Neural cell (in vitro differentiated cells): Measurements from ENCODE around the gene KCNT1. TPM values are rescaled to one million over a fixed set of nuclear protein-coding genes. Genes with fewer than 3 reads are reported as not detected.

ENCODE experiments used
- H2AFZ ChIP-seq: fragments of 200-600, 300-800 bp; sonication (generic), shearing (Covaris generic); 2 replicates; pipeline ENCODE4 v1.6.0; 2014; ENCODE audit warnings: low read depth, mild to moderate bottlenecking, antibody characterized with exemption, low read length, moderate library complexity
- H3F3A ChIP-seq: fragments of 200-600 bp; shearing (Covaris generic); 2 replicates; pipeline ENCODE4 v1.6.1; 2016; ENCODE audit warnings: mild to moderate bottlenecking, moderate library complexity, mixed read lengths, antibody characterized with exemption, low read length; ENCODE audit not compliant: insufficient read depth, poor library complexity, severe bottlenecking
- H3K27ac ChIP-seq: fragments of 200-600, 300-800 bp; sonication (generic), shearing (Covaris generic); 2 replicates; pipeline ENCODE4 v1.5.1; 2014; ENCODE audit warnings: mild to moderate bottlenecking, low read length, moderate library complexity
- H3K27me3 ChIP-seq: fragments of 300-800, 200-600 bp; sonication (generic), shearing (Covaris generic); 2 replicates; pipeline ENCODE4 v1.6.0; 2014; ENCODE audit warnings: mild to moderate bottlenecking, low read depth, low read length, moderate library complexity; ENCODE audit not compliant: insufficient read depth
- H3K36me3 ChIP-seq: fragments of 300-800, 200-600 bp; sonication (generic), shearing (Covaris generic); 2 replicates; pipeline ENCODE4 v1.5.1; 2014; ENCODE audit warnings: mild to moderate bottlenecking, antibody characterized with exemption, low read length, moderate library complexity; ENCODE audit not compliant: insufficient read depth
- H3K4me2 ChIP-seq: fragments of 300-800, 200-600 bp; sonication (generic), shearing (Covaris generic); 2 replicates; pipeline ENCODE4 v1.6.0; 2014; ENCODE audit warnings: mild to moderate bottlenecking, low read length
- H3K4me3 ChIP-seq: fragments of 300-800, 200-600 bp; sonication (generic), shearing (Covaris generic); 2 replicates; pipeline ENCODE4 v1.5.1; 2014; ENCODE audit warnings: mild to moderate bottlenecking, low read length, moderate library complexity
- H3K79me2 ChIP-seq: fragments of 200-600 bp; shearing (Covaris generic); replicated peaks from 2 replicates; pipeline ENCODE4 v1.6.0; 2014; ENCODE audit warnings: mild to moderate bottlenecking, low read length, moderate library complexity; ENCODE audit not compliant: insufficient read depth
- H3K9ac ChIP-seq: fragments of 300-800, 200-600 bp; sonication (generic), shearing (Covaris generic); 2 replicates; pipeline ENCODE4 v1.6.1; 2016; ENCODE audit warnings: mild to moderate bottlenecking, low read length, mixed read lengths
- H3K9me2 ChIP-seq: fragments of 200-600 bp; shearing (Covaris generic); 2 replicates; pipeline ENCODE4 v1.6.1; 2016; ENCODE audit warnings: mild to moderate bottlenecking, low read length, mixed read lengths; ENCODE audit not compliant: insufficient read depth
- H3K9me3 ChIP-seq: fragments of 200-600, 300-800 bp; sonication (generic), shearing (Covaris generic); 2 replicates; pipeline ENCODE4 v1.6.1; 2016; ENCODE audit warnings: mild to moderate bottlenecking, mixed run types, low read length, moderate library complexity, mixed read lengths
- H4K20me1 ChIP-seq: fragments of 200-600 bp; shearing (Covaris generic); 2 replicates; pipeline ENCODE4 v1.6.1; 2016; ENCODE audit warnings: mild to moderate bottlenecking, mixed run types; ENCODE audit not compliant: insufficient read depth
- EP300 ChIP-seq: fragments of 450-650 bp; conservative IDR thresholded peaks from 2 replicates; pipeline ENCODE4 v1.6.1; 2014; ENCODE audit warnings: antibody characterized with exemption, mild to moderate bottlenecking, moderate library complexity; ENCODE audit not compliant: poor library complexity, severe bottlenecking
- EZH2 ChIP-seq: fragments of 200-600, 300-800 bp; shearing (Covaris generic), sonication (generic); IDR thresholded peaks from 2 replicates; pipeline ENCODE4 v1.6.1; 2014; ENCODE audit warnings: antibody characterized with exemption, low read length, borderline replicate concordance, mild to moderate bottlenecking; ENCODE audit not compliant: insufficient read depth, poor library complexity, severe bottlenecking
- MXI1 ChIP-seq: fragments of 450-650 bp; conservative IDR thresholded peaks from 2 replicates; pipeline ENCODE4 v1.6.1; 2014; ENCODE audit warnings: antibody characterized with exemption, mild to moderate bottlenecking; ENCODE audit not compliant: poor library complexity, severe bottlenecking
- POLR2AphosphoS5 ChIP-seq: IDR thresholded peaks from 2 replicates; pipeline ENCODE4 v1.6.1; 2012
- RAD21 ChIP-seq: fragments of 450-650 bp; conservative IDR thresholded peaks from 2 replicates; pipeline ENCODE4 v1.6.1; 2014; ENCODE audit warnings: antibody characterized with exemption, mild to moderate bottlenecking, moderate library complexity
- SMC3 ChIP-seq: fragments of 450-650 bp; conservative IDR thresholded peaks from 2 replicates; pipeline ENCODE4 v1.6.1; 2014; ENCODE audit warnings: antibody characterized with exemption, mild to moderate bottlenecking, moderate library complexity; ENCODE audit not compliant: poor library complexity
- TAF1 ChIP-seq: IDR thresholded peaks from 2 replicates; pipeline ENCODE4 v1.6.1; 2012; ENCODE audit warnings: low read depth
- polyA plus RNA-seq: library from polyadenylated mRNA; depleted of rRNA; stranded (reverse); fragments of >200 nt; gene quantifications from 2 replicates; pipeline ENCODE4 v1.2.3, GENCODE V29; 2014
- TF ChIP-seq, protein P1 (sequence below): IDR thresholded peaks from 2 replicates; pipeline ENCODE4 v1.6.1; 2012; ENCODE audit warnings: borderline replicate concordance
- TF ChIP-seq, protein P2 (sequence below): fragments of 450-650 bp; IDR thresholded peaks from 2 replicates; pipeline ENCODE4 v1.5.1; 2014; ENCODE audit warnings: antibody characterized with exemption, mild to moderate bottlenecking, moderate library complexity; ENCODE audit not compliant: poor library complexity, severe bottlenecking

Gene KCNT1
- polyA plus RNA-seq, 1 donor from 2014 or later, result 0.67 TPM

DNA sequence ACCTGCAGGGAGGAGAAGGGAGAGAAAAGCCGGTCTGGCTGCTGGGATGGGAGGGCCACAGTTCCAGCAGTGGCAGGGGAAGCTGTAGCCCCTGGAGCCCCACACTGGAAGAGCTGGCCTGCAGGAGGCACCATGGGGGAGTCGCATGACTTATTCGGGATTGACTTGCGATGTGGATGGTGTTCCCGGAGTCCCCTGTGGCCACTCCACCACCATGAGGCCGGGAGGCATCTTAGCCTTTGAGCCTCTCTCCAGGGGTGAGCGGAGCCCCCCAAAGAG is 92.0 kb downstream of the KCNT1 start:
- no peaks in the 10 kb centered on the region for H3K27me3 ChIP-seq
- no peaks in the 10 kb centered on the region for H3F3A ChIP-seq
- no peak overlapping the region for H3K4me2 ChIP-seq
- H3K9me3 ChIP-seq, result no peaks in the 10 kb centered on the region
- H3K27ac ChIP-seq, result no peak overlapping the region
- H3K9ac ChIP-seq, result no peak overlapping the region
- TF ChIP-seq POLR2AphosphoS5, result no peak
- no peak for TF ChIP-seq EZH2
- TF ChIP-seq, protein P1, sequence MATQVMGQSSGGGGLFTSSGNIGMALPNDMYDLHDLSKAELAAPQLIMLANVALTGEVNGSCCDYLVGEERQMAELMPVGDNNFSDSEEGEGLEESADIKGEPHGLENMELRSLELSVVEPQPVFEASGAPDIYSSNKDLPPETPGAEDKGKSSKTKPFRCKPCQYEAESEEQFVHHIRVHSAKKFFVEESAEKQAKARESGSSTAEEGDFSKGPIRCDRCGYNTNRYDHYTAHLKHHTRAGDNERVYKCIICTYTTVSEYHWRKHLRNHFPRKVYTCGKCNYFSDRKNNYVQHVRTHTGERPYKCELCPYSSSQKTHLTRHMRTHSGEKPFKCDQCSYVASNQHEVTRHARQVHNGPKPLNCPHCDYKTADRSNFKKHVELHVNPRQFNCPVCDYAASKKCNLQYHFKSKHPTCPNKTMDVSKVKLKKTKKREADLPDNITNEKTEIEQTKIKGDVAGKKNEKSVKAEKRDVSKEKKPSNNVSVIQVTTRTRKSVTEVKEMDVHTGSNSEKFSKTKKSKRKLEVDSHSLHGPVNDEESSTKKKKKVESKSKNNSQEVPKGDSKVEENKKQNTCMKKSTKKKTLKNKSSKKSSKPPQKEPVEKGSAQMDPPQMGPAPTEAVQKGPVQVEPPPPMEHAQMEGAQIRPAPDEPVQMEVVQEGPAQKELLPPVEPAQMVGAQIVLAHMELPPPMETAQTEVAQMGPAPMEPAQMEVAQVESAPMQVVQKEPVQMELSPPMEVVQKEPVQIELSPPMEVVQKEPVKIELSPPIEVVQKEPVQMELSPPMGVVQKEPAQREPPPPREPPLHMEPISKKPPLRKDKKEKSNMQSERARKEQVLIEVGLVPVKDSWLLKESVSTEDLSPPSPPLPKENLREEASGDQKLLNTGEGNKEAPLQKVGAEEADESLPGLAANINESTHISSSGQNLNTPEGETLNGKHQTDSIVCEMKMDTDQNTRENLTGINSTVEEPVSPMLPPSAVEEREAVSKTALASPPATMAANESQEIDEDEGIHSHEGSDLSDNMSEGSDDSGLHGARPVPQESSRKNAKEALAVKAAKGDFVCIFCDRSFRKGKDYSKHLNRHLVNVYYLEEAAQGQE, result no peak
- no peak for TF ChIP-seq RAD21
- TF ChIP-seq EP300, result no peak
- TF ChIP-seq MXI1, result no peak
- no peak overlapping the region for H2AFZ ChIP-seq
- no peaks in the 10 kb centered on the region for H3K79me2 ChIP-seq
- H3K36me3 ChIP-seq, result no peaks in the 10 kb centered on the region
- no peaks in the 10 kb centered on the region for H4K20me1 ChIP-seq
- H3K9me2 ChIP-seq, result no peaks in the 10 kb centered on the region
- no peak overlapping the region for H3K4me3 ChIP-seq

DNA sequence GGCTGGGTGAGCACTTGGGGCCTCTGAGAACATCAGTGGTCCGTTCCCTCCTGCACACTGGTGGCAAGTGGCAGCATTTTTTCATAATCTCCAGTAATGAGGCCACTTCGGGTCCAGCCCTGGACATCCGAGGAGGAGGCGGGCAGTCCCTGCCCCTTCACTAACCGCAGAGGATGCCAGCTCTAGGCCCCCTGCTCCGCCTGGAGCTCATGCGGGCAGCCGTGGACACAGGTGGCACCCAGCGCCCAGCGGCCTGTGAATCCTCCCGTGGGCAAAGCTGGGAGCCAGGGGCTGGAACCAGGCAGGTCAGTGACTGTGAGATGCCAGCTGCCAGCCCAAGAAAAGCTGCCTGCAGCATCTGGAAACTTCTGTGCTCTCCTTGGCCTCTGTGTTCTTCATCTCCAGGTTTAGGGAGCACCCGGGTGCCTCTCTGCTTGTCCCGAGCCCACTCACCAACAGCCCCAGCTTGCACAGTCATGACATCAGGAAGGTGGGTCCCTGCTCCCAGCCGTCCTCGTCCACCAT is 92.4 kb downstream of the KCNT1 start:
- no peak overlapping the region for H3K4me2 ChIP-seq
- TF ChIP-seq RAD21 (no peak), SMC3 (no peak), EZH2 (no peak), MXI1 (no peak), POLR2AphosphoS5 (no peak), EP300 (no peak), TAF1 (no peak)
- TF ChIP-seq, protein P2, sequence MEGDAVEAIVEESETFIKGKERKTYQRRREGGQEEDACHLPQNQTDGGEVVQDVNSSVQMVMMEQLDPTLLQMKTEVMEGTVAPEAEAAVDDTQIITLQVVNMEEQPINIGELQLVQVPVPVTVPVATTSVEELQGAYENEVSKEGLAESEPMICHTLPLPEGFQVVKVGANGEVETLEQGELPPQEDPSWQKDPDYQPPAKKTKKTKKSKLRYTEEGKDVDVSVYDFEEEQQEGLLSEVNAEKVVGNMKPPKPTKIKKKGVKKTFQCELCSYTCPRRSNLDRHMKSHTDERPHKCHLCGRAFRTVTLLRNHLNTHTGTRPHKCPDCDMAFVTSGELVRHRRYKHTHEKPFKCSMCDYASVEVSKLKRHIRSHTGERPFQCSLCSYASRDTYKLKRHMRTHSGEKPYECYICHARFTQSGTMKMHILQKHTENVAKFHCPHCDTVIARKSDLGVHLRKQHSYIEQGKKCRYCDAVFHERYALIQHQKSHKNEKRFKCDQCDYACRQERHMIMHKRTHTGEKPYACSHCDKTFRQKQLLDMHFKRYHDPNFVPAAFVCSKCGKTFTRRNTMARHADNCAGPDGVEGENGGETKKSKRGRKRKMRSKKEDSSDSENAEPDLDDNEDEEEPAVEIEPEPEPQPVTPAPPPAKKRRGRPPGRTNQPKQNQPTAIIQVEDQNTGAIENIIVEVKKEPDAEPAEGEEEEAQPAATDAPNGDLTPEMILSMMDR, result no peak

DNA sequence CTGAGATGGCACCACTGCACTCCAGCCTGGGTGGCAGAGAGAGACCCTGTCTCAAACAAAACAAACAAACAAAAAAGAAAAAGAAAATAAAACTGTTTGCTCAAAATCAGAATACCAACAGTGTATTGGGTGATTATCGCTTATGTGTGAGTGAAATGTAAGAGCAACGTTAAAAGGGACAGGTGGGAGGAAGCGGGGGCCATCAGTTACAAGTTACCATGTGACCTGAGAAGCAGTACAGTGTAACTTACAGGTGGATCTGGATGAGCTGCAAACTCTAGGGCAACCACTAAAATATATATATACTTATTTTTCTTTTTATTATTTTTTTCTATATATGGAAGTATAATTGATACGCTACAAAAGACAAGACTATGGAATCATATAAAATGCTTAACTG is 93.4 kb downstream of the KCNT1 start:
- TF ChIP-seq, protein P2, result no peak
- no peak for TF ChIP-seq SMC3
- TF ChIP-seq TAF1, result no peak
- no peak for TF ChIP-seq POLR2AphosphoS5
- no peak for TF ChIP-seq RAD21
- TF ChIP-seq MXI1, result no peak
- TF ChIP-seq, protein P1, result no peak
- TF ChIP-seq EP300, result no peak
- no peak for TF ChIP-seq EZH2
- Histone ChIP-seq H3K9me3 (no peaks in the 10 kb centered on the region), H3K79me2 (no peaks in the 10 kb centered on the region), H3K9me2 (no peaks in the 10 kb centered on the region), H3K4me3 (no peak overlapping the region), H3K36me3 (no peaks in the 10 kb centered on the region), H3F3A (no peaks in the 10 kb centered on the region), H4K20me1 (no peaks in the 10 kb centered on the region), H2AFZ (no peak overlapping the region), H3K27ac (no peak overlapping the region), H3K9ac (no peak overlapping the region), H3K27me3 (no peaks in the 10 kb centered on the region), H3K4me2 (no peak overlapping the region)

More for the DNA sequence above, 92.4 kb downstream of the KCNT1 start:
- H3K36me3 ChIP-seq, result no peaks in the 10 kb centered on the region
- no peak overlapping the region for H3K9ac ChIP-seq
- no peak overlapping the region for H3K4me3 ChIP-seq
- no peaks in the 10 kb centered on the region for H3K79me2 ChIP-seq
- no peak overlapping the region for H2AFZ ChIP-seq
- H3K9me3 ChIP-seq, result no peaks in the 10 kb centered on the region
- no peaks in the 10 kb centered on the region for H3K27me3 ChIP-seq
- no peaks in the 10 kb centered on the region for H3K9me2 ChIP-seq
- no peaks in the 10 kb centered on the region for H4K20me1 ChIP-seq
- H3K27ac ChIP-seq, result no peak overlapping the region
- no peaks in the 10 kb centered on the region for H3F3A ChIP-seq
